ENCODE measurements around the gene EFTUD2. TPM values are rescaled to one million over a fixed set of nuclear protein-coding genes. Genes with fewer than 3 reads are reported as not detected.

The EFTUD2 gene
- total and polyA plus RNA-seq, 2 donors (not counting 1 experiment from before 2014, with no cell fraction given), result 88.0 to 154 TPM

DNA sequence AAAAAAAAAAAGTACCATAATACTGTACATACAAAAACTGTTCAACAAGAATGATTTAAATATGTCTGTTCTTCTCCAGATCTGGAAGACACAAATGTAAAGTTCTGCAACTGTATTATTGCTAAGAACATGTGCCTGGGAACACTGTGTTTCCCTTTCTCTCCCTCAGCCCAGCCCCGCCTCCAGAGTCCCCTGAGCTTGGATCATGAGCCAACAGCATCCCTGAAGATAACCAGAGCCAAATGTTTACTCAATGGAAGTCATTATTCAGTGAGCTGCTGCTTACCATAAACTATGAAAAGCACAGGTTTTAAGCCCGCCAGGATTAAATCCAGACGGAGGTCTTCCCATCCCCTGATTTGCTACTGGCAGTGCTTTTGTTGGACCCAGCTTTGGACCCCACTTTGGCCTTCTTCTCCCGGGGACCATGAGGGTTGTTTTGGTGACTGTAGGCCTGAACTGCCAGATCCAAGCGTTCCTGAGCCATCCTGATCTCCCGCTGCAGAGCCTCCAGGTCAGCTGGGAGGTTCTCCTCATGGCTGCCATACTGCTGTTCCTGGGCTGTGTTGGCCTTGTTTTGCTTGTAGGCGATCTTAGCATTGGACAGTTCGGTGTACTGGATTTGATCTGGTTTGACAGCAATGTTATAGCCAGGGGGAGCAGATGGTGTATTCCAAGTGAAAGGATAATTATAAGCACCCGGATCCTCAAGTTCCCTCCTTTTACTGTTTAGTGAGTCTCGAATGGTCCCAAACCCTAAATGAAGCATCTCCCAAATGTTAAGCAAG lies 94.7 kb downstream of the EFTUD2 start:
- Histone ChIP-seq H3K27ac (ENCODE audit: insufficient read depth, low read length) (no peak overlapping the region), H3K36me3 (ENCODE audit: control insufficient read depth, insufficient read depth, low read length) (peaks cover 8% of the 10 kb centered on the region), H3K4me3 (replicated peaks in 1 of 4; ENCODE audit: control extremely low read depth in 1 of 4, insufficient read depth in 1 of 4, low read depth in 3 of 4, low read length in 4 of 4) (no peak overlapping the region), H3K9ac (ENCODE audit: insufficient read depth, low read length) (no peak overlapping the region), H3K9me3 (ENCODE audit: control insufficient read depth, insufficient read depth, low read depth, low read length) (no peaks in the 10 kb centered on the region), H4K20me1 (ENCODE audit: control insufficient read depth, extremely low read depth, insufficient read depth, low read length) (no peaks in the 10 kb centered on the region), H3K4me1 (ENCODE audit: control insufficient read depth, extremely low read depth, insufficient read depth, low read length) (peaks cover 10% of the 10 kb centered on the region), H3K27me3 (ENCODE audit: control insufficient read depth, insufficient read depth, low read length) (no peaks in the 10 kb centered on the region), H3K79me2 (ENCODE audit: control insufficient read depth, insufficient read depth, low read length) (peaks cover 90% of the 10 kb centered on the region), H2AFZ (ENCODE audit: low read length) (no peak overlapping the region), H3K4me2 (ENCODE audit: extremely low read depth, insufficient read depth, low read length) (no peak overlapping the region)
- TF ChIP-seq, protein P1, sequence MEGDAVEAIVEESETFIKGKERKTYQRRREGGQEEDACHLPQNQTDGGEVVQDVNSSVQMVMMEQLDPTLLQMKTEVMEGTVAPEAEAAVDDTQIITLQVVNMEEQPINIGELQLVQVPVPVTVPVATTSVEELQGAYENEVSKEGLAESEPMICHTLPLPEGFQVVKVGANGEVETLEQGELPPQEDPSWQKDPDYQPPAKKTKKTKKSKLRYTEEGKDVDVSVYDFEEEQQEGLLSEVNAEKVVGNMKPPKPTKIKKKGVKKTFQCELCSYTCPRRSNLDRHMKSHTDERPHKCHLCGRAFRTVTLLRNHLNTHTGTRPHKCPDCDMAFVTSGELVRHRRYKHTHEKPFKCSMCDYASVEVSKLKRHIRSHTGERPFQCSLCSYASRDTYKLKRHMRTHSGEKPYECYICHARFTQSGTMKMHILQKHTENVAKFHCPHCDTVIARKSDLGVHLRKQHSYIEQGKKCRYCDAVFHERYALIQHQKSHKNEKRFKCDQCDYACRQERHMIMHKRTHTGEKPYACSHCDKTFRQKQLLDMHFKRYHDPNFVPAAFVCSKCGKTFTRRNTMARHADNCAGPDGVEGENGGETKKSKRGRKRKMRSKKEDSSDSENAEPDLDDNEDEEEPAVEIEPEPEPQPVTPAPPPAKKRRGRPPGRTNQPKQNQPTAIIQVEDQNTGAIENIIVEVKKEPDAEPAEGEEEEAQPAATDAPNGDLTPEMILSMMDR (conservative IDR thresholded peaks at IDR 0.05 in 1 of 2, IDR thresholded peaks at IDR 0.05 in 1 of 2; ENCODE audit: low read depth in 1 of 2, low read length in 2 of 2), result no peak
- no peak for TF ChIP-seq EZH2 (IDR thresholded peaks at IDR 0.05; ENCODE audit: low read length, missing control alignments)
- peak in 1 of 2 donors; percentile 27 for DNase-seq (ENCODE audit: low read depth in 2 of 2)

DNA sequence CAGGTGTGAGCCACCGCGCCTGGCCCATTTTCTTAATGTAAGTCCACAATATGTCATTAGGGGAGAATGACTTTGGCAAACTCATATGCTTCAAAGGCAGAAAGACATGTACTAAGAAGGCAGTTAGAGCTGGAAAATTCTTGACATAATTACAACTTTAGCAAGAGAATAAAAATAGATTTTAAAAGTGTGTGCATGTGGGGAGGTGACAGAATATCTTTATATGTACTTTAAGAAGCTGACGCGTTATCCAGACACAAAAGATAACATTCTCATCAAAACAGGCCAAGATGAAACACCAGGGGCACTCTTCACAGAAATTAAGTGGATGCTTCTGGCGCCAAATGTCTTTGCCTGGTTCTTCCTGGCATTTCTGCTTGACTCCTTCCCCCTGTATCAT lies 97.4 kb downstream of the EFTUD2 start:
- no peak for TF ChIP-seq EZH2 (IDR thresholded peaks at IDR 0.05; ENCODE audit: low read length, missing control alignments)
- TF ChIP-seq, protein P1 (conservative IDR thresholded peaks at IDR 0.05 in 1 of 2, IDR thresholded peaks at IDR 0.05 in 1 of 2; ENCODE audit: low read depth in 1 of 2, low read length in 2 of 2), result no peak
- H3K4me1 ChIP-seq (ENCODE audit: control insufficient read depth, extremely low read depth, insufficient read depth, low read length), result peaks cover 12% of the 10 kb centered on the region

More for the DNA sequence above, 97.4 kb downstream of the EFTUD2 start:
- Histone ChIP-seq H4K20me1 (ENCODE audit: control insufficient read depth, extremely low read depth, insufficient read depth, low read length) (no peaks in the 10 kb centered on the region), H3K9ac (ENCODE audit: insufficient read depth, low read length) (no peak overlapping the region), H3K9me3 (ENCODE audit: control insufficient read depth, insufficient read depth, low read depth, low read length) (no peaks in the 10 kb centered on the region), H3K27ac (ENCODE audit: insufficient read depth, low read length) (no peak overlapping the region), H3K27me3 (ENCODE audit: control insufficient read depth, insufficient read depth, low read length) (no peaks in the 10 kb centered on the region), H3K36me3 (ENCODE audit: control insufficient read depth, insufficient read depth, low read length) (peaks cover 8% of the 10 kb centered on the region), H3K4me3 (replicated peaks in 1 of 4; ENCODE audit: control extremely low read depth in 1 of 4, insufficient read depth in 1 of 4, low read depth in 3 of 4, low read length in 4 of 4) (no peak overlapping the region), H3K4me2 (ENCODE audit: extremely low read depth, insufficient read depth, low read length) (no peak overlapping the region), H3K79me2 (ENCODE audit: control insufficient read depth, insufficient read depth, low read length) (peaks cover 70% of the 10 kb centered on the region), H2AFZ (ENCODE audit: low read length) (no peak overlapping the region)
- no peak for DNase-seq (ENCODE audit: low read depth in 2 of 2)

Other genes starting within 250 kb of the EFTUD2 start
- under 0.01 TPM in 1 of 2 replicates, not detected in the other for gene MEIOC, start 243.0 kb downstream of the EFTUD2 start, total RNA-seq
- gene MEIOC, start 243.0 kb downstream of the EFTUD2 start, polyA plus RNA-seq, result 0.07 and 0.08 TPM in 2 replicates
- 34.7 and 35.2 TPM in 2 replicates for gene CCDC43, start 209.7 kb downstream of the EFTUD2 start, total RNA-seq
- 23.9 and 27.9 TPM in 2 replicates for gene CCDC43, start 209.7 kb downstream of the EFTUD2 start, polyA plus RNA-seq
- 1.5 and 3.3 TPM in 2 replicates for gene DBF4B, start 190.8 kb downstream of the EFTUD2 start, total RNA-seq
- 2.2 and 6.7 TPM in 2 replicates for gene DBF4B, start 190.8 kb downstream of the EFTUD2 start, polyA plus RNA-seq
- 0.51 and 0.66 TPM in 2 replicates for gene ADAM11, start 140.5 kb downstream of the EFTUD2 start, total RNA-seq
- gene ADAM11, start 140.5 kb downstream of the EFTUD2 start, polyA plus RNA-seq, result 0.18 and 0.52 TPM in 2 replicates
- gene GJC1, start 69.2 kb downstream of the EFTUD2 start, total RNA-seq, result 19.3 and 33.9 TPM in 2 replicates
- 33.6 and 97.3 TPM in 2 replicates for gene GJC1, start 69.2 kb downstream of the EFTUD2 start, polyA plus RNA-seq
- not detected in 2 replicates for gene HIGD1B, start 51.6 kb downstream of the EFTUD2 start, total RNA-seq
- gene HIGD1B, start 51.6 kb downstream of the EFTUD2 start, polyA plus RNA-seq, result 0.34 TPM in 1 of 2 replicates, not detected in the other
- 0.26 and 1.3 TPM in 2 replicates for gene GFAP, start 16.1 kb upstream of the EFTUD2 start, total RNA-seq
- gene GFAP, start 16.1 kb upstream of the EFTUD2 start, polyA plus RNA-seq, result 0.31 and 0.32 TPM in 2 replicates
- under 0.01 and 0.99 TPM in 2 replicates for gene KIF18B, start 48.3 kb upstream of the EFTUD2 start, total RNA-seq
- gene KIF18B, start 48.3 kb upstream of the EFTUD2 start, polyA plus RNA-seq, result 2.5 and 13.5 TPM in 2 replicates
- gene C1QL1, start 68.9 kb upstream of the EFTUD2 start, total RNA-seq, result 1.3 and 1.8 TPM in 2 replicates
- 0.53 and 1.0 TPM in 2 replicates for gene C1QL1, start 68.9 kb upstream of the EFTUD2 start, polyA plus RNA-seq
- gene DCAKD, start 152.2 kb upstream of the EFTUD2 start, total RNA-seq, result 39.8 and 41.5 TPM in 2 replicates
- 21.8 TPM in 2 replicates for gene DCAKD, start 152.2 kb upstream of the EFTUD2 start, polyA plus RNA-seq
- 73.2 and 124 TPM in 2 replicates for gene NMT1, start 161.9 kb upstream of the EFTUD2 start, total RNA-seq
- gene NMT1, start 161.9 kb upstream of the EFTUD2 start, polyA plus RNA-seq, result 46.2 and 57.1 TPM in 2 replicates
- gene PLCD3, start 233.1 kb upstream of the EFTUD2 start, total RNA-seq, result 39.3 and 59.8 TPM in 2 replicates
- 32.8 and 52.1 TPM in 2 replicates for gene PLCD3, start 233.1 kb upstream of the EFTUD2 start, polyA plus RNA-seq
- gene ACBD4, start 236.2 kb upstream of the EFTUD2 start, total RNA-seq, result 7.7 and 18.0 TPM in 2 replicates
- gene ACBD4, start 236.2 kb upstream of the EFTUD2 start, polyA plus RNA-seq, result 3.0 and 3.4 TPM in 2 replicates
- gene HEXIM1, start 249.0 kb upstream of the EFTUD2 start, total RNA-seq, result 9.9 and 10.3 TPM in 2 replicates
- gene HEXIM1, start 249.0 kb upstream of the EFTUD2 start, polyA plus RNA-seq, result 11.7 and 12.4 TPM in 2 replicates

Data from fibroblast of lung (primary cell).